IMR-90 (cell line): ENCODE data around the gene ORAI3.

Source experiments
- FOS ChIP-seq: fragments of 150-350 bp; IDR thresholded peaks from 2 replicates; pipeline ENCODE4 v1.6.1; 2016; ENCODE audit warnings: low read depth, low read length
- MAFK ChIP-seq: IDR thresholded peaks from 2 replicates; pipeline ENCODE4 v1.6.1; 2012; ENCODE audit warnings: low read depth, low read length, improper control_type of control experiment
- POLR2A ChIP-seq: IDR thresholded peaks from 2 replicates; pipeline ENCODE4 v1.6.1; 2012; ENCODE audit warnings: mild to moderate bottlenecking, low read depth, low read length
- RAD21 ChIP-seq: IDR thresholded peaks from 2 replicates; pipeline ENCODE4 v1.6.1; 2012; ENCODE audit warnings: low read length, improper control_type of control experiment
- SMC3 ChIP-seq: fragments of 150-350 bp; IDR thresholded peaks from 2 replicates; pipeline ENCODE4 v1.6.1; 2016; ENCODE audit warnings: low read depth, mild to moderate bottlenecking, antibody characterized with exemption, low read length, moderate library complexity
- TF ChIP-seq, protein P1 (sequence below): conservative IDR thresholded peaks from 2 replicates; pipeline ENCODE4 v1.5.1; 2012; ENCODE audit warnings: mild to moderate bottlenecking, low read depth, low read length, improper control_type of control experiment
- TF ChIP-seq, protein P2 (sequence below): fragments of 150-350 bp; IDR thresholded peaks from 2 replicates; pipeline ENCODE4 v1.6.1; 2017; ENCODE audit warnings: mild to moderate bottlenecking, antibody characterized with exemption, low read length, low read depth

GRCh38 chr16:30984669-30985400 lies 36.0 kb downstream of the ORAI3 start, which contains the start of gene HSD3B7:
- TF ChIP-seq, protein P1, sequence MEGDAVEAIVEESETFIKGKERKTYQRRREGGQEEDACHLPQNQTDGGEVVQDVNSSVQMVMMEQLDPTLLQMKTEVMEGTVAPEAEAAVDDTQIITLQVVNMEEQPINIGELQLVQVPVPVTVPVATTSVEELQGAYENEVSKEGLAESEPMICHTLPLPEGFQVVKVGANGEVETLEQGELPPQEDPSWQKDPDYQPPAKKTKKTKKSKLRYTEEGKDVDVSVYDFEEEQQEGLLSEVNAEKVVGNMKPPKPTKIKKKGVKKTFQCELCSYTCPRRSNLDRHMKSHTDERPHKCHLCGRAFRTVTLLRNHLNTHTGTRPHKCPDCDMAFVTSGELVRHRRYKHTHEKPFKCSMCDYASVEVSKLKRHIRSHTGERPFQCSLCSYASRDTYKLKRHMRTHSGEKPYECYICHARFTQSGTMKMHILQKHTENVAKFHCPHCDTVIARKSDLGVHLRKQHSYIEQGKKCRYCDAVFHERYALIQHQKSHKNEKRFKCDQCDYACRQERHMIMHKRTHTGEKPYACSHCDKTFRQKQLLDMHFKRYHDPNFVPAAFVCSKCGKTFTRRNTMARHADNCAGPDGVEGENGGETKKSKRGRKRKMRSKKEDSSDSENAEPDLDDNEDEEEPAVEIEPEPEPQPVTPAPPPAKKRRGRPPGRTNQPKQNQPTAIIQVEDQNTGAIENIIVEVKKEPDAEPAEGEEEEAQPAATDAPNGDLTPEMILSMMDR: peak; percentile 91
- TF ChIP-seq FOS (no peak), RAD21 (peak; percentile 89), SMC3 (peak; percentile 99), MAFK (no peak), POLR2A (peak; percentile 36; the same call in 1 of the 2 replicates)
- TF ChIP-seq, protein P2, sequence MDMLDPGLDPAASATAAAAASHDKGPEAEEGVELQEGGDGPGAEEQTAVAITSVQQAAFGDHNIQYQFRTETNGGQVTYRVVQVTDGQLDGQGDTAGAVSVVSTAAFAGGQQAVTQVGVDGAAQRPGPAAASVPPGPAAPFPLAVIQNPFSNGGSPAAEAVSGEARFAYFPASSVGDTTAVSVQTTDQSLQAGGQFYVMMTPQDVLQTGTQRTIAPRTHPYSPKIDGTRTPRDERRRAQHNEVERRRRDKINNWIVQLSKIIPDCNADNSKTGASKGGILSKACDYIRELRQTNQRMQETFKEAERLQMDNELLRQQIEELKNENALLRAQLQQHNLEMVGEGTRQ: no peak
